PFSK-1 (cell line): ENCODE measurements around the gene IFT122.

Source experiments
- FOXP2 ChIP-seq: optimal IDR thresholded peaks from 2 replicates; pipeline ENCODE3; 2011; ENCODE audit warnings: borderline replicate concordance, control low read depth, inconsistent platforms; ENCODE audit not compliant: insufficient read depth; ENCODE audit errors: extremely low read length, extremely low read depth
- POLR2AphosphoS5 ChIP-seq: IDR thresholded peaks from 2 replicates; pipeline ENCODE4 v1.6.1; 2012; ENCODE audit warnings: low read depth, mild to moderate bottlenecking, control low read depth, low read length, moderate library complexity
- SIN3A ChIP-seq: IDR thresholded peaks from 2 replicates; pipeline ENCODE4 v1.6.1; 2012; ENCODE audit warnings: mild to moderate bottlenecking, low read length, moderate library complexity, borderline replicate concordance; ENCODE audit not compliant: insufficient read depth
- TAF1 ChIP-seq: IDR thresholded peaks from 2 replicates; pipeline ENCODE4 v1.6.1; 2012; ENCODE audit warnings: low read length, control low read depth, borderline replicate concordance; ENCODE audit not compliant: insufficient read depth
- TF ChIP-seq, protein P1 (sequence below), 2 experiments: IDR thresholded peaks; 2 replicates each; pipeline versions ENCODE4 v1.6.1 to v1.8.0; 2011 to 2012; ENCODE audit warnings: low read depth in 2 of 2, low read length in 2 of 2, control low read depth in 1 of 2, inconsistent platforms in 1 of 2, mild to moderate bottlenecking in 1 of 2, moderate library complexity in 1 of 2; ENCODE audit not compliant: insufficient read depth in 1 of 2

Gene IFT122

DNA sequence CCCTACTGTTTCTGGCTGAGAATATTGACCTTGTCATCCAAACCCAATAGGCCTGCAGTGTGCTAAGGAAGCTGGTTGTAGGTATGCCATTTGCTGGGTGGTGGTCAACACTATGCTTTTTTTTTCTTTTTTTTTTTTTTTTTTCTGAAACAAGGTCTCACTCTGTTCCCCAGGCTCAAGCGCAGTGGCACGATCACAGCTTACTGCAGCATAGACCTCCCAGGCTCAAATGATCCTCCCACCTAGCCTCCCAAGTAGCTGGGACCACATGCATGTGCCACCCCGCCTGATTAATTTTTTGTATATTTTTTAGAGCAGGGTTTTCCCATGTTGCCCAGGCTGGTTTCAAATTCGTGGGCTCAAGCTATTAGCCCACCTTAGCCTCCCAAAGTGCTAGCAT lies 52.7 kb downstream of the IFT122 start:
- TF ChIP-seq TAF1 = no peak
- no peak for TF ChIP-seq SIN3A
- TF ChIP-seq, protein P1, sequence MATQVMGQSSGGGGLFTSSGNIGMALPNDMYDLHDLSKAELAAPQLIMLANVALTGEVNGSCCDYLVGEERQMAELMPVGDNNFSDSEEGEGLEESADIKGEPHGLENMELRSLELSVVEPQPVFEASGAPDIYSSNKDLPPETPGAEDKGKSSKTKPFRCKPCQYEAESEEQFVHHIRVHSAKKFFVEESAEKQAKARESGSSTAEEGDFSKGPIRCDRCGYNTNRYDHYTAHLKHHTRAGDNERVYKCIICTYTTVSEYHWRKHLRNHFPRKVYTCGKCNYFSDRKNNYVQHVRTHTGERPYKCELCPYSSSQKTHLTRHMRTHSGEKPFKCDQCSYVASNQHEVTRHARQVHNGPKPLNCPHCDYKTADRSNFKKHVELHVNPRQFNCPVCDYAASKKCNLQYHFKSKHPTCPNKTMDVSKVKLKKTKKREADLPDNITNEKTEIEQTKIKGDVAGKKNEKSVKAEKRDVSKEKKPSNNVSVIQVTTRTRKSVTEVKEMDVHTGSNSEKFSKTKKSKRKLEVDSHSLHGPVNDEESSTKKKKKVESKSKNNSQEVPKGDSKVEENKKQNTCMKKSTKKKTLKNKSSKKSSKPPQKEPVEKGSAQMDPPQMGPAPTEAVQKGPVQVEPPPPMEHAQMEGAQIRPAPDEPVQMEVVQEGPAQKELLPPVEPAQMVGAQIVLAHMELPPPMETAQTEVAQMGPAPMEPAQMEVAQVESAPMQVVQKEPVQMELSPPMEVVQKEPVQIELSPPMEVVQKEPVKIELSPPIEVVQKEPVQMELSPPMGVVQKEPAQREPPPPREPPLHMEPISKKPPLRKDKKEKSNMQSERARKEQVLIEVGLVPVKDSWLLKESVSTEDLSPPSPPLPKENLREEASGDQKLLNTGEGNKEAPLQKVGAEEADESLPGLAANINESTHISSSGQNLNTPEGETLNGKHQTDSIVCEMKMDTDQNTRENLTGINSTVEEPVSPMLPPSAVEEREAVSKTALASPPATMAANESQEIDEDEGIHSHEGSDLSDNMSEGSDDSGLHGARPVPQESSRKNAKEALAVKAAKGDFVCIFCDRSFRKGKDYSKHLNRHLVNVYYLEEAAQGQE (IDR thresholded peaks at IDR 0.05; ENCODE audit: insufficient read depth in 1 of 2, low read depth in 2 of 2, low read length in 2 of 2) = no peak
- no peak for TF ChIP-seq POLR2AphosphoS5
- TF ChIP-seq FOXP2 = no peak

DNA sequence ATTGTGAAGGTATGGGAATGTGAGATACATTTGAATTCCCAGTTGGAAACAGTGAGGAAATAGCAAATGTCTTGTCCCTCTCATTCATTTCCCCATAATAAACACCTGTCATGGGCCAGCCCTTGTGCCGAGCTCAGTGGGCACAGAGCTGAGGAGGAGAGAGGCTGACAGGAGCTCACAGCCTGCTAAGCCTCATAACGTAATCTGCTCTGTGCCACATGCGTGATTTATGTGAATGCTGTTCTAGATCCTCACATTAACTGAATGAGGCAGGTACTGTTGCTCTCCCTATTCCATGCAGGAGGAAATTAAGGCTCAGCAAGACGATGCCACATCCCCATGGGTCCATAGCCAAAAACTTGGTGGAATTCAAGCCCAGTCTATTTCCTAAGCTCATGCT lies 53.2 kb downstream of the IFT122 start:
- TF ChIP-seq TAF1 (no peak), FOXP2 (no peak)

DNA sequence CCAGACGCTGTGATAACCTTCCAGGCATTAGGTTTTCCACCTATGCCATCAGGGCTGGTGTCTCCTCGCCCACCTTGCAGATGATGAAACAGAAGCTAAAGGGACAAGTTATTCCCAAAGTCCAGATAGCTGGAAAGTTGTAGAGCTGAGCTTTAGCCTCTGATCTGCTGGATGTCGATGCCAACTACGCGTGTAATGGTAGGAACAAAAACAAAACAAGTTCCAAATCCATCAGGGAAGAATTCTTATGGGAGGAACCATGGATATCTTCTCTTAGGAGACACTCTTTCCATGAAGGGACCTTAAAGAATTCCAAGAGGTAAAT lies 60.3 kb downstream of the IFT122 start:
- no peak for TF ChIP-seq SIN3A
- no peak for TF ChIP-seq POLR2AphosphoS5
- no peak for TF ChIP-seq FOXP2
- TF ChIP-seq TAF1 = no peak
- TF ChIP-seq, protein P1 (IDR thresholded peaks at IDR 0.05; ENCODE audit: insufficient read depth in 1 of 2, low read depth in 2 of 2, low read length in 2 of 2) = no peak

DNA sequence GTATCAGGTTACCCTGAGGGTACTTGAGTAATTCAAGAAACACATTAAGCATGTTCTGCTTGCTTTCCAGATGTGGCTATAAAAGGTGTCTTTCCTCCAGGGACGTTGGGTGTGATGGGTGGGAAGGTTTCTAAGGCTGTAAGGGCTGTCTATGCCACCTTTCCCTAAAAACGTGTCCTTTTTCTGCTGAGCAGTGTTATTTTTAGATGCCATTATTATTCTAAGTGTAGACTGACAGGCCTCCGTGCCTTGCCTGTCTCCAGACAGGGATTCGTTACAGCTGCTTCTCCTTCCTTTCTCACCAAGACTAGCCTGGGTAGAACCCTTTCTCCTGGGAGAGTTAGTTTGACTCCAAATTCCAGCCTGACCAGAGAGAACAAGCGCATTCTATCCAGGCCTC lies 61.6 kb downstream of the IFT122 start:
- TF ChIP-seq FOXP2 (no peak), POLR2AphosphoS5 (no peak), TAF1 (no peak)
- TF ChIP-seq, protein P1 (IDR thresholded peaks at IDR 0.05; ENCODE audit: insufficient read depth in 1 of 2, low read depth in 2 of 2, low read length in 2 of 2) = no peak

DNA sequence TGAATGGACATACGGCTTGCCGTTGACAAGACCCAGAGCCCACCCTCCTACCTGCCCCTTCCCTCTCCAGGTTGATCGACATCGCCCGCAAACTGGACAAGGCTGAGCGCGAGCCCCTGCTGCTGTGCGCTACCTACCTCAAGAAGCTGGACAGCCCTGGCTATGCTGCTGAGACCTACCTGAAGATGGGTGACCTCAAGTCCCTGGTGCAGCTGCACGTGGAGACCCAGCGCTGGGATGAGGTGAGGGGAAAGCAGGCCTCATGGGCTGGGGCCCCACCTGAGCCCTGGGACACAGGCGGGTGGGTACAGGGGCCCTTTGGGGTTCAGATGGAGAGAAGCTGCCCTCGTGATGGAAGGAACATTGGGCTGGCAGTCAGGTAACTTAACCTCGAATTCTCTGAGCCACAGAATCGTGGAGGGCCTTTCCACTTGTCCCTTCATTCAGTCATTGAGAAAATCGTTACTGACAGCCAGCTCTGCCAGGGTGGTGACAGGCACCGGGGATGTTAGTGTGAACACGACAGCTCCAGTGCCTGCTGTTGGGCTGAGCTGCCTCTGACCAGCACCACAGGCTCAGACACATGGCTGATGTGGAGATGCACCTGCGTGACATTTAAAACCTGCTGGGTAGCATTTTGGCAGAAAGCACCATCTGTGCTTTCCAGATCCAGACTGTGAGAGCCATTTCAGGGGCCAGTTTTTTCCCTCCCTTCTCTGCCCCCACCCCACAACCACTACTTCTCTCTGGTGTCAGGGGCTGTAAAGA lies 62.8 kb downstream of the IFT122 start:
- TF ChIP-seq TAF1 (no peak), FOXP2 (no peak), SIN3A (no peak), POLR2AphosphoS5 (no peak)
- TF ChIP-seq, protein P1 (IDR thresholded peaks at IDR 0.05; ENCODE audit: insufficient read depth in 1 of 2, low read depth in 2 of 2, low read length in 2 of 2) = no peak
